ENCODE data around the gene ATG2A. TPM values are rescaled to one million over a fixed set of nuclear protein-coding genes. Genes with fewer than 3 reads are reported as not detected.
"Not testable (repeated sequence)": the region's sequence is repeated elsewhere in the genome, so short reads cannot be mapped to it uniquely, and the experiment has no call there.

ATG2A gene
- total RNA-seq, 1 experiment from 2014 or later = 28.6 TPM

DNA sequence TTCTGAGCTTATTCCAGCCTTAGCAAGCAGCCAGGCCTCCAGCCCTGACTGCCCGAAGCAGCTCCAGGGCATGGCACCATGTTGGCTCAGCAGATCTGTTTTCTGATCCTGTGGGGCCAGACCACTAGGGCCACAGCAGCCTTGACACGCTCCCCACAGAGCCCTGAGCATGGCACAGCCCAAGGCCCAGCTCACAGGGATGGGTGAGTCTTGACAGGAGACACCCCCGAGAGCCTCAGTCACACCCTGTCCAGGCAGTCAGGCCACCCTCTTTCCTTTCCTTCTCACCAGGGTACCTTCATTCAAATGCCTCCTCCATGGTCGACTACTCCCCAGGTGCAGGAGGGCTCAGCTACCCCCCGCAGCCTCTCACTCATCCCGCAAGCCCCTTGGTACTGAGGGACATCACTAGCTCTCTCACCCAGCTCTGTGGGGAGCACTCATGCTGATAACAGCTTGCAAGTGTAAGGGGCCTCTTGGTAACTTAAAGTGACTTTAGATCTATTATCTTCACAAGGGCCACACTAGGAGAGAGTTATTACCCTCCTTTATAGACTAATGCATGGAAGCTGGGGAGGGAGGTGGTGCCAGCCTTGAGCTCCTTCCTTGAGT, 68.7 kb downstream of the ATG2A start:
- H3K36me3 ChIP-seq (ENCODE audit: insufficient read depth, low read length, poor library complexity, severe bottlenecking) = no peaks in the 10 kb centered on the region
- H3K27ac ChIP-seq (ENCODE audit: low read depth, low read length, poor library complexity, severe bottlenecking) = no peak overlapping the region
- intact Hi-C loops (cut with micrococcal nuclease; ENCODE audit: unreplicated experiment) = loop anchor here (5.0 to 10.0 kb wide), 4 partner anchors 269 to 484 kb away; partner anchors contain the start of genes CDC42EP2, DPF2 and ZNHIT2
- TF ChIP-seq EZH2 (IDR thresholded peaks at IDR 0.05; ENCODE audit: borderline replicate concordance, low read depth, low read length, poor library complexity, severe bottlenecking) (no peak), CTCF (conservative IDR thresholded peaks at IDR 0.05; ENCODE audit: low read depth, low read length) (no peak)
- POLR2A ChIA-PET (ENCODE audit: low non-redundant PET) = interaction anchor here (0.9 kb wide), 1 partner anchor 12 kb away, joined by 3 read pairs; no protein-coding TSS in a partner anchor
- CTCF ChIA-PET = interaction anchor here (1.0 to 3.1 kb wide), 3 partner anchors 22 to 269 kb away, joined by 3 to 14 read pairs (median 7); partner anchors contain the start of gene ZNHIT2
- BruUV-seq (replicated peaks) = no TSS peak
- peaks cover 7% of the 10 kb centered on the region for H3K4me1 ChIP-seq (ENCODE audit: insufficient read depth, low read length, poor library complexity, severe bottlenecking)
- DNase-seq (ENCODE audit: low spot score) = no peak
- no peaks in the 10 kb centered on the region for H3K27me3 ChIP-seq (replicated peaks; ENCODE audit: insufficient read depth, low read depth, low read length, poor library complexity)
- H3K4me3 ChIP-seq (ENCODE audit: low read depth, low read length, poor library complexity, severe bottlenecking) = no peak overlapping the region
- no peaks in the 10 kb centered on the region for H3K9me3 ChIP-seq (ENCODE audit: low read depth, low read length, poor library complexity, severe bottlenecking)

GRCh38 chr11:64846998-64847666, 69.9 kb downstream of the ATG2A start:
- BruUV-seq (replicated peaks) = no TSS peak
- Histone ChIP-seq H3K36me3 (ENCODE audit: insufficient read depth, low read length, poor library complexity, severe bottlenecking) (no peaks in the 10 kb centered on the region), H3K9me3 (ENCODE audit: low read depth, low read length, poor library complexity, severe bottlenecking) (no peaks in the 10 kb centered on the region), H3K27me3 (replicated peaks; ENCODE audit: insufficient read depth, low read depth, low read length, poor library complexity) (no peaks in the 10 kb centered on the region), H3K4me1 (ENCODE audit: insufficient read depth, low read length, poor library complexity, severe bottlenecking) (peaks cover 13% of the 10 kb centered on the region), H3K27ac (ENCODE audit: low read depth, low read length, poor library complexity, severe bottlenecking) (no peak overlapping the region), H3K4me3 (ENCODE audit: low read depth, low read length, poor library complexity, severe bottlenecking) (no peak overlapping the region)
- POLR2A ChIA-PET (ENCODE audit: low non-redundant PET) = interaction anchor here (0.9 kb wide), 1 partner anchor 11 kb away, joined by 3 read pairs; no protein-coding TSS in a partner anchor
- intact Hi-C loops (cut with micrococcal nuclease; ENCODE audit: unreplicated experiment) = loop anchor here (1.0 to 10.0 kb wide), 7 partner anchors 31 to 485 kb away; partner anchors contain the start of genes ARL2, CDC42EP2, DPF2 and EHD1
- peak; percentile 98 for DNase-seq (ENCODE audit: low spot score)
- peak; percentile 98 for TF ChIP-seq CTCF (conservative IDR thresholded peaks at IDR 0.05; ENCODE audit: low read depth, low read length)
- TF ChIP-seq EZH2 (IDR thresholded peaks at IDR 0.05; ENCODE audit: borderline replicate concordance, low read depth, low read length, poor library complexity, severe bottlenecking) = no peak
- CTCF ChIA-PET = interaction anchor here (0.6 to 3.1 kb wide), 5 partner anchors 23 to 476 kb away, joined by 3 to 14 read pairs (median 4); partner anchors contain the start of genes BATF2 and ZNHIT2

DNA sequence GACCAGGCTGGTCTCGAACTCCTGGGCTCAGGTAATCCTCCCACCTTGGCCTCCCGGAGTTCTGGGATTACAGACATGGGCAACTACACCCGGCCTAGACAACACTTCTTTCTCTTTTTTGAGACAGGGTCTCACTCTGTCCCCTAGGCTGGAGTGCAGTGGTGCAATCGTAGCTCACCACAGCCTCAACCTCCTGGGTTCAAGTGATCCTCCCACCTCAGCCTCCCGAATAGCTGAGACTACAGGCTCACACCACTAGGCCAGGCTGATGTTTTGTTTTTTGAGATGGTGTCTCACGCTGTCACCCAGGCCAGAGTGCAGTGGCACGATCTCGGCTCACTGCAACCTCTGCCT, 71.3 kb downstream of the ATG2A start:
- H3K9me3 ChIP-seq (ENCODE audit: low read depth, low read length, poor library complexity, severe bottlenecking); BruUV-seq (replicated peaks); DNase-seq (ENCODE audit: low spot score); POLR2A ChIA-PET (ENCODE audit: low non-redundant PET); H3K36me3 ChIP-seq (ENCODE audit: insufficient read depth, low read length, poor library complexity, severe bottlenecking); H3K27ac ChIP-seq (ENCODE audit: low read depth, low read length, poor library complexity, severe bottlenecking); H3K4me3 ChIP-seq (ENCODE audit: low read depth, low read length, poor library complexity, severe bottlenecking); H3K27me3 ChIP-seq (replicated peaks; ENCODE audit: insufficient read depth, low read depth, low read length, poor library complexity): not testable (repeated sequence)
- CTCF ChIA-PET = interaction anchor here (0.6 kb wide), 2 partner anchors 404 to 663 kb away, joined by 3 to 5 read pairs; no protein-coding TSS in a partner anchor
- peaks cover 13% of the 10 kb centered on the region for H3K4me1 ChIP-seq (ENCODE audit: insufficient read depth, low read length, poor library complexity, severe bottlenecking)
- intact Hi-C loops (cut with micrococcal nuclease; ENCODE audit: unreplicated experiment) = loop anchor here (2.0 to 10.0 kb wide), 6 partner anchors 67 to 487 kb away; partner anchors contain the start of genes ARL2, CDC42EP2, DPF2 and SF1

Data from A673 (cell line).